Astrocyte (in vitro differentiated cells and primary cell): Measurements from ENCODE around the gene POU2AF3.

Source experiments
- EZH2 ChIP-seq: IDR thresholded peaks from 2 replicates; pipeline ENCODE4 v1.6.1; 2012; ENCODE audit warnings: mild to moderate bottlenecking, low read length, inconsistent platforms; ENCODE audit not compliant: insufficient read depth
- TF ChIP-seq, protein P1 (sequence below): IDR thresholded peaks from 2 replicates; pipeline ENCODE4 v1.5.1; 2011; ENCODE audit warnings: low read depth, mild to moderate bottlenecking, inconsistent platforms, low read length, moderate library complexity; ENCODE audit not compliant: insufficient read depth

GRCh38 chr11:111307472-111308108 is 9.2 kb downstream of the POU2AF3 start:
- TF ChIP-seq, protein P1, sequence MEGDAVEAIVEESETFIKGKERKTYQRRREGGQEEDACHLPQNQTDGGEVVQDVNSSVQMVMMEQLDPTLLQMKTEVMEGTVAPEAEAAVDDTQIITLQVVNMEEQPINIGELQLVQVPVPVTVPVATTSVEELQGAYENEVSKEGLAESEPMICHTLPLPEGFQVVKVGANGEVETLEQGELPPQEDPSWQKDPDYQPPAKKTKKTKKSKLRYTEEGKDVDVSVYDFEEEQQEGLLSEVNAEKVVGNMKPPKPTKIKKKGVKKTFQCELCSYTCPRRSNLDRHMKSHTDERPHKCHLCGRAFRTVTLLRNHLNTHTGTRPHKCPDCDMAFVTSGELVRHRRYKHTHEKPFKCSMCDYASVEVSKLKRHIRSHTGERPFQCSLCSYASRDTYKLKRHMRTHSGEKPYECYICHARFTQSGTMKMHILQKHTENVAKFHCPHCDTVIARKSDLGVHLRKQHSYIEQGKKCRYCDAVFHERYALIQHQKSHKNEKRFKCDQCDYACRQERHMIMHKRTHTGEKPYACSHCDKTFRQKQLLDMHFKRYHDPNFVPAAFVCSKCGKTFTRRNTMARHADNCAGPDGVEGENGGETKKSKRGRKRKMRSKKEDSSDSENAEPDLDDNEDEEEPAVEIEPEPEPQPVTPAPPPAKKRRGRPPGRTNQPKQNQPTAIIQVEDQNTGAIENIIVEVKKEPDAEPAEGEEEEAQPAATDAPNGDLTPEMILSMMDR = no peak
- no peak for TF ChIP-seq EZH2
